Epithelial cell of proximal tubule (primary cell): Measurements from ENCODE around the gene MRGPRG. TPM values are rescaled to one million over a fixed set of nuclear protein-coding genes. Genes with fewer than 3 reads are reported as not detected.

Experiments used
- DNase-seq: peaks from one replicate; pipeline ENCODE4 v3.0.0-alpha.2; 2011; ENCODE audit warnings: low read depth
- H3K4me3 ChIP-seq: 2 replicates; pipeline ENCODE4 v1.5.1; 2011; ENCODE audit warnings: low read depth, mild to moderate bottlenecking, low read length
- CTCF ChIP-seq: conservative IDR thresholded peaks from 2 replicates; pipeline ENCODE4 v1.5.1; 2012; ENCODE audit warnings: low read depth, mild to moderate bottlenecking, low read length
- total RNA-seq: library from RNA; depleted of rRNA; stranded (reverse); fragments of >200 nt; gene quantifications from 2 replicates; pipeline ENCODE4 v1.2.3, GENCODE V29; 2015

The MRGPRG gene
- total RNA-seq, 1 donor from 2014 or later, result not detected

DNA sequence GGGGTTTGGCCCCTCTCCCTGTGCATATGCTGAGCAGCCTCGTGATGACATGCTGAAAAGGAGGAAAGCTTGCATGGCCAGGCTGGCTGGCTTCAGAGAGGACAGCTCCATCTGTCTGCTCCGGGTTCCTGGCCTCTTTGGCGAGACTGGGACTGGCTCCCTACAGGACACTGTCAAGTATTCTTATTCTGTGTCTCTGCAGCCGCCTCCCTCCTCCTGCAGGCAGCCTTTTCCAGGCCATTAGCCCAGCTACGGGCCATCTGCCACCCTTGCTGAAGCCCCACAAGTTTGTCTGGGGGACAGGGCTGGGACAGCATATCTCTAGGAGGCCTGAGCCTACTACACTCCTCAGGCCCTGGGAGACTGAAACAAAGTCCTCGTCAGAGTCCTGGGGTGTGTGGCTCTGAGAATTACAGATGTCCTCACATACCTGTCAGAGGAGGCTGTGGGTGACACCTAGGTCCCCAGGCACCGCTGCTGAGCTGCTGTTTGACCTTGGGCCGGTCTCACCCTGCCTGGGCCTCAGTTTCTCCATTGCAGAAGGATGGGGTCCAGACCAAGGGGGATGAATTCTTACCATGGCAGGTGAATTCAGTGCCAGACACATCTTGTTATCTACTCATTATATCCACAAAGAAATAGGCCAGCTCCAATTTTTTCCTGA lies 11.0 kb downstream of the MRGPRG start:
- no peak for TF ChIP-seq CTCF

GRCh38 chr11:3206922-3207204 lies 11.8 kb downstream of the MRGPRG start:
- no peak for TF ChIP-seq CTCF
- H3K4me3 ChIP-seq, result no peak overlapping the region
- DNase-seq, result no peak

More for the DNA sequence above, 11.0 kb downstream of the MRGPRG start:
- DNase-seq, result no peak
- H3K4me3 ChIP-seq, result no peak overlapping the region

- no peak for TF ChIP-seq CTCF
- no peak for DNase-seq
- H3K4me3 ChIP-seq, result no peak overlapping the region
Observed at GRCh38 chr11:3206156-3206921, 12.3 kb downstream of the MRGPRG start.

GRCh38 chr11:3205261-3206155 lies 13.1 kb downstream of the MRGPRG start:
- DNase-seq, result no peak
- no peak for TF ChIP-seq CTCF
- no peak overlapping the region for H3K4me3 ChIP-seq

DNA sequence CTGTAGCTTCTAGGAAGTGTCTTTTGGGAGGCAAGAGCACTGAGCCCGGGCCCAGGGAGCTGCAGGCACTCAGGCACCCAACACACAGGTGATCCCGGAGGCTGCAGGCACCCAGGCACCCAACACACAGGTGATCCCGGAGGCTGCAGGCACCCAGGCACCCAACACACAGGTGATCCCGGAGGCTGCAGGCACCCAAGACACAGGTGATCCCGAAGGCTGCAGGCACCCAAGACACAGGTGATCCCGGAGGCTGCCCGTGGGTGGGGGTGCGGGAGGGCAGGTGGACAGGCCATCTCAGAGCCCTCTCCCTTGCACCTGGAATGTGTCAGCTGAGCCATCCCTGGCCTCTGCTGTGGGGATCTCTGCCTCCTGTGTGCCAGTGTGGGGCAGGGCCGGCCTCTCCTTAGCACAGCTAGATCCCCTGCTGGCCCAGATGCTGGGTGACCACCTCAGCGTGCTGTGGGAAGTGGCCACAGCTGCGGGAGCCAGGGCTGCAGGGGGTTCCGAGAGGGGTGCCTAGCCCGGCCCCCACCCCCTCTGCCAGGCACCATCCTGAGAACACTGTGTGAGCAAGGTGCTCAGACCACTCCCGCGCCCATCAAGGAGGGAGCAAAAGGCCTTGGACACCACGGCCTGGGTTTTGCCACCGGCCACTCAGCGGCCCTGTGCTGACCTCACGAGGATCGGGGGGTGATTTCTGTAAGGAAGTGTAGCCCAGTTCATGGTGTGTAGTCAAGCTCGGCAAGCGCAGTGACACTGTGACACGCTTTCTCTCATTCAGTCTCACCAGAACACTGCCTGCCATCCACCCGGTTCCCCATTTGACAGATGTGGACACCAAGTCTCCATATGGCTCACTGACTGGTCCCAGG lies 14.2 kb downstream of the MRGPRG start:
- no peak for TF ChIP-seq CTCF

DNA sequence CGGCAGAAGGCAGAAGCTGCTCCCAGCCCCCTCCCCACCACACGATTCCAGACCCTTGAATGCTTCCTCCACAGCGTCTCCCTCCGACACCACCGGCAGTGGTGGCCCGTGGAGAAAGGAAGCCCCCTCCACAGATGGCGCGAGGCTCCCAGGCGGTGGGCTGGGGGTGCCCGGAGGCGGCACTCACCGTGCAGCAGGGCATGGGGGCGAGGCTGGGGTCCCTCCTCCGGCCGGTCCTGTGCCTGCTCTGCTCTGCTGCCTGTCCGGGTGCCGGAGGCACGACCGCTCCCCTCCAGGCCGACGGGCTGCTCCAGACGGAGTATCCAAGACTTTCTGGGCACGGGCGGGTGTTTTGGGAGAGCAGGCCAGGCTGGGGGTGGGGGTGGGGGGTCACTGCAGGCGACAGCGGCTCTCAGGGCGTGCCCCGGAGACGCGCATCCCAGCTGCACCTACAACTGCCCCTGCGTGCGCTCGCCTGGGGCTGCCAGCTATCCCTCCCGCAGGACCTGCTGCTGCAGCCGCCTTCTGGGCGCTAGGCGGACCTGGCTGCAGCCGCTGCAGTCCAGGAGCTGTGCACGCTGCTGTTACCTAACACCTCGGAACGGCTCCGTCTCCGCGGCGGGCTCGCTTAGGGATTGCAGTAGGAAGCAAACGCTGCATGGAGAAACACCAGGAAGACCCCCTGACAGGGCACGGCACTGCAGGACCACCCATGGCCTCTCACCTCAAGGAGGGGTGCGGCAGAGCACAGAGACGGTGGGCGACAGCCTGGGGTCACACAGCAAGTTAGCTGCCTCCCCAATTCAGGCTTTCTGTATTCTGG lies 15.2 kb downstream of the MRGPRG start:
- no peak for TF ChIP-seq CTCF
- no peak for DNase-seq
- no peak overlapping the region for H3K4me3 ChIP-seq

More for the DNA sequence above, 14.2 kb downstream of the MRGPRG start:
- no peak for DNase-seq
- no peak overlapping the region for H3K4me3 ChIP-seq
